Suppressor macrophage (primary cell): Measurements from ENCODE around the gene CFAP119.

Source experiments
- DNase-seq, 4 experiments: peaks; one replicate each; pipeline ENCODE4 v3.0.0-alpha.2; 2020 to 2022

CFAP119 gene

GRCh38 chr16:30738984-30739951 lies 22.6 kb downstream of the CFAP119 start:
- DNase-seq, result no peak

DNA sequence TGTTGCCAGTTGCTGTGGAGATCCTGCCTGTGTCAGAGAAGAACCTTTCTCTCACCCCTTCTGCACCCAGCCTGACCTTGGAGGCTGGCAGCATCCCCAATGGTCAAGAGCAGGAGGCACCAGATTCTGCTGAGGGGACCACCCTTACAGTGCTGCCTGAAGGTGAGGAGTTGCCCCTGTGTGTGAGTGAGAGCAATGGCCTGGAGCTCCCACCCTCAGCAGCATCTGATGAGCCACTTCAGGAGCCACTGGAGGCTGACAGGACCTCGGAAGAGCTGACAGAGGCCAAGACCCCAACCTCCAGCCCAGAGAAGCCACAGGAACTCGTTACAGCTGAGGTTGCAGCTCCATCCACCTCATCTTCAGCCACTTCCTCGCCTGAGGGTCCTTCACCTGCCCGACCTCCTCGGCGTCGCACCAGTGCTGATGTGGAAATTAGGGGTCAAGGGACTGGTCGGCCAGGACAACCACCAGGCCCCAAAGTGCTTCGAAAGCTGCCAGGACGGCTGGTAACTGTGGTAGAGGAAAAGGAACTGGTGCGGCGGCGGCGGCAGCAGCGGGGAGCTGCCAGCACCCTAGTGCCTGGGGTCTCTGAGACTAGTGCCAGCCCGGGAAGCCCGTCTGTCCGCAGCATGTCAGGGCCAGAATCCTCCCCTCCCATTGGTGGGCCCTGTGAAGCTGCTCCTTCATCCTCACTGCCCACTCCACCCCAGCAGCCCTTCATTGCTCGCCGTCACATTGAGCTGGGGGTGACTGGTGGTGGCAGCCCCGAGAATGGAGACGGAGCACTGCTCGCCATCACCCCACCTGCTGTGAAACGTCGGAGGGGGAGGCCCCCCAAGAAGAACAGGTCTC lies 23.8 kb downstream of the CFAP119 start:
- no peak for DNase-seq

DNA sequence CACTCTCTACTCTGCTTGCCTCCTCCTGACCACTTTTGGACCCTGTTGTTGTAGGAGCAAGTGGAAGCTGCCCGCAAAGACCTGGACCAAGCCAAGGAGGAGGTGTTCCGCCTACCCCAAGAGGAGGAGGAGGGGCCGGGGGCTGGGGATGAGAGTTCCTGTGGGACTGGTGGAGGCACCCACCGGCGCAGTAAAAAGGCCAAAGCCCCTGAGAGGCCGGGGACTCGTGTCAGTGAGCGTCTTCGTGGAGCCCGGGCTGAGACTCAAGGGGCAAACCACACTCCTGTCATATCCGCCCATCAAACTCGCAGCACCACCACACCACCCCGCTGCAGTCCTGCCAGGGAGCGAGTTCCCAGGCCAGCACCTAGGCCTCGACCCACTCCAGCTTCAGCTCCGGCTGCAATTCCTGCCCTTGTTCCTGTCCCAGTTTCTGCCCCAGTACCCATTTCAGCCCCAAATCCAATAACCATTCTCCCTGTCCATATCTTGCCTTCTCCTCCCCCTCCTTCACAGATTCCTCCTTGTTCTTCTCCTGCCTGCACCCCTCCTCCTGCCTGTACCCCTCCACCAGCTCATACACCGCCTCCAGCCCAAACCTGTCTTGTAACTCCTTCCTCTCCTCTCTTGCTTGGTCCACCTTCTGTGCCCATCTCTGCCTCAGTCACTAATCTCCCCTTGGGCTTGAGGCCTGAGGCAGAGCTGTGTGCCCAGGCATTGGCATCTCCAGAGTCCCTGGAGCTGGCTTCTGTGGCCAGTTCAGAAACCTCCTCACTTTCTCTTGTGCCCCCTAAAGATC lies 24.7 kb downstream of the CFAP119 start:
- DNase-seq, result no peak

- no peak for DNase-seq
Measured at GRCh38 chr16:30731411-30731810, 30.5 kb downstream of the CFAP119 start.

DNA sequence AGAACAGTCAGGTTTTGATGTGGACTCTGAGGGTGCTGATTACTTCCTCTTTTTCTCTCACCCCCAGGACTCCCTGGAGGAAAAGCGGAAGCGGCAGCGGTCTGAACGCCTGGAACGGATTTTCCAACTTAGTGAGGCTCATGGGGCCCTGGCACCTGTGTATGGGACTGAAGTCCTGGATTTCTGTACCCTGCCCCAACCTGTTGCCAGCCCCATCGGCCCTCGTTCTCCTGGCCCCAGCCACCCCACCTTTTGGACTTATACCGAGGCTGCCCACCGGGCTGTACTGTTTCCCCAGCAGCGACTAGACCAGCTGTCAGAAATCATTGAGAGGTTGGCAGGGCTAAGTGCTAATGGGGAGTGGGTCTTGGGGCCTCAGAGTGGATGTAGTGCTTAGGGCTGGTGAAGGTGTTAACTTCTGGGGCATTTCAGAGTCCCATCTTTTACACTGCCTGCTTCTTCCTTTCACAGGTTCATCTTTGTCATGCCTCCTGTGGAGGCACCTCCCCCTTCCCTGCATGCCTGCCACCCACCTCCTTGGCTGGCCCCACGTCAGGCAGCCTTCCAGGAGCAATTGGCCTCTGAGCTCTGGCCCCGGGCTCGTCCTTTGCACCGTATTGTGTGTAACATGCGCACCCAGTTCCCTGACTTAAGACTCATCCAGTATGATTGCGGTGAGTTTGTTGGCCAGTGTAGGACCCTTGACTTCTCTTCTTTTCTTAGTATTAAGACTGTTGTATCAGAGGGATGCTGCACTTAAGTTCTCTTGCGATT lies 32.8 kb downstream of the CFAP119 start:
- DNase-seq, result peak; percentile 81 to 88 (median 85)

DNA sequence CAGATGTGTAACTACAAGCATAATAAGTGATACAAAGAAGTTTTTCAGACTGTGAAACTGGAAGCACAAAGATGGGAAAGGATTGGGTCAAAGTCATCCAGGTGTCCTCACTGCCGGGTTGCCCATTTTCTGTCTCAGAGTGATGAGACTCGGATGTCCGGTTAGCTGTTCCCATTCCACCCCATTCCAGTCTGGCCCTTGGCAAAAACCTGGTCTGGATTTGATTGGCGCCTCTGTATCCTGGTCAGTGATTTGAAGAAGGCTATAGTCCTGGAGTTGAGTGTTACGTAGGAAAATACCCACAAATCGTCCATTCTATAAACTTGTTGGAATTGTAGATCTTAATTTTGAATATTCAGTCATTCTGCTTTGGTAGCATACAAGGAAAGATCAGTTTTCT lies 33.5 kb downstream of the CFAP119 start:
- no peak for DNase-seq

DNA sequence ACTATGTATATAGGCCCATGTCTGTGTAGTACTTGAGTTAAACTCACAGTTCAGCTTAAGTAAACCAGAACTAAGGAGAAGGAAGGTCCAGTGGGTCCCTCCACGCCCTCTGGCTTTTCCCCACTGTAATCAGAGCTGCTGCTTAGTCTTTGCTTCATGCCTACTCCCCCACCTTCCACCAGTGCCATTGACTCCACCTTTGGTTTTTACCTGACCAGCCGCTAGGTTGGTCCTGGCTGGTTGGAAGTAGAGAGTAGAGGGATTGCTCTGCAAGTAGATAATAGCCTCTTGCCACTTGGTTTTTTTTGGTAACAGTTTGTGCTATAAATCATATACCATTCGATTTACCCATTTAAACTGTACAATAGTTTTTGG lies 36.5 kb downstream of the CFAP119 start:
- no peak for DNase-seq

DNA sequence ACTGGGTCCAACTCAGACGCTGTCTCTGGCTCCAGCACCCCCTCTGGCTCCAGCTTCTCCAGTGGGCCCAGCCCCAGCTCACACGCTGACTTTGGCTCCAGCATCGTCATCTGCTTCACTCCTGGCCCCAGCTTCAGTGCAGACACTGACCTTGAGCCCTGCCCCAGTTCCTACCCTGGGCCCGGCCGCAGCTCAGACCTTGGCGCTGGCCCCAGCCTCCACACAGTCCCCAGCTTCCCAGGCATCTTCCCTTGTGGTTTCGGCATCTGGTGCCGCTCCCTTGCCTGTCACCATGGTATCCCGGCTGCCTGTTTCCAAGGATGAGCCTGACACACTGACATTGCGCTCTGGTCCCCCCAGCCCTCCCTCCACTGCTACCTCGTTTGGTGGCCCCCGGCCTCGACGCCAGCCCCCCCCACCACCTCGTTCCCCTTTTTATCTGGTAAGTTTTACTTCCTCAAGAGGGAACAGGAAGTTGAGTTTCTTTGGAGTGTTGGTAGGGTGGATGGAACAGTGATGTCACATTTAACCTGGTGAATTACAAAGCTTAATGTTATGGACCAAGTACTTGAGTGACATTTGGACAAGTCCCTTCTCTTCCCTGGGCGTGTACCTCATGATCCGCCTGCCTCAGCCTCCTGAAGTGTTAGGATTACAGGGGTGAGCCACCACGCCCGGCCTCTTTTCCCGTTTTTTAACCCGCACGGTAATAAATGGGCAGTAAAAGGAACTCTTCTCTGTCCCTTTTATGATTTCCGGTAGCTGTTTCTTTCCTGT lies 37.0 kb downstream of the CFAP119 start:
- peak; percentile 70 to 90 (median 84) for DNase-seq

DNA sequence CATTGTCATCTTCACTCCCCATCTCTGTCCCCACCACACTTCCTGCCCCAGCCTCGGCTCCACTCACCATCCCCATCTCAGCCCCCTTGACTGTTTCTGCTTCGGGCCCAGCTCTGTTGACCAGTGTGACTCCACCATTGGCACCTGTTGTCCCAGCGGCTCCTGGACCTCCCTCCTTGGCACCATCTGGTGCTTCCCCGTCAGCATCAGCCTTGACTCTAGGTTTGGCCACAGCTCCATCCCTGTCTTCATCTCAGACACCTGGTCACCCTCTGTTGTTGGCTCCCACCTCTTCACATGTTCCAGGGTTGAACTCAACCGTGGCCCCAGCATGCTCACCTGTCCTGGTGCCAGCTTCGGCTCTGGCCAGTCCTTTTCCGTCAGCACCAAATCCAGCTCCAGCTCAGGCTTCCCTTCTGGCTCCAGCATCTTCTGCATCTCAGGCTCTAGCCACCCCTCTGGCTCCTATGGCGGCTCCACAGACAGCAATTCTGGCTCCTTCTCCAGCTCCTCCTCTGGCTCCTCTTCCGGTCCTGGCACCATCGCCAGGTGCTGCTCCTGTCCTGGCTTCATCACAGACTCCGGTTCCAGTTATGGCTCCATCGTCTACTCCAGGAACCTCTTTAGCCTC lies 38.0 kb downstream of the CFAP119 start:
- DNase-seq, result no peak

DNA sequence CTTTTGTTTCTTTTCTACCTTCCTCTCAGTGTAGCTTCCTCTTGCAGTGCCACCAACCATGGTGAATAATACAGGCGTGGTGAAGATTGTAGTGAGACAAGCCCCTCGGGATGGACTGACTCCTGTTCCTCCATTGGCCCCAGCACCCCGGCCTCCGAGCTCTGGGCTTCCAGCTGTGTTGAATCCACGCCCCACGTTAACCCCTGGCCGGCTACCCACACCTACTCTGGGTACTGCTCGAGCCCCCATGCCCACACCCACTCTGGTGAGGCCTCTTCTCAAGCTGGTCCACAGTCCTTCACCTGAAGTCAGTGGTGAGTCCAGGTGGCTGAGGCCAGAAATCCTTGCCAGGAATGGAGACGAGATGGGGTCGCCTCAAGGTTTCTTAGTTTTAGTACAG lies 38.9 kb downstream of the CFAP119 start:
- DNase-seq, result no peak

DNA sequence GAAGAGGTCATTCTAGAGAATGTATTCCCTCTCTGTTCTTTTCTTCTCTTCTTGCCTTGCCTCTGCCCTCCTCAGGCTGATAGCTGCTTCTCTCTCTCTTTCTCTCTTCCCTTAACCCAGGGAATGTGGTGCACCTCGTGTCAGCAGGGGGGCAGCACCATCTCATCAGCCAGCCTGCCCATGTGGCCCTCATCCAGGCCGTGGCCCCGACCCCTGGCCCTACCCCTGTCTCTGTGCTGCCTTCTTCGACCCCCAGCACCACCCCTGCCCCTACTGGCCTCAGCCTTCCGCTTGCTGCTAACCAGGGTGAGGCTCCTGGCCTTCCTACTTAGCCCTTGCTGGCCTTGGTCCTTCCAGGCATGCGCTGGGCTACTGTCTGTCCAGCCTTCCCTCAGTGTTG lies 39.4 kb downstream of the CFAP119 start:
- DNase-seq, result no peak

- no peak for DNase-seq
Measured at GRCh38 chr16:30721606-30722005, 40.3 kb downstream of the CFAP119 start.

DNA sequence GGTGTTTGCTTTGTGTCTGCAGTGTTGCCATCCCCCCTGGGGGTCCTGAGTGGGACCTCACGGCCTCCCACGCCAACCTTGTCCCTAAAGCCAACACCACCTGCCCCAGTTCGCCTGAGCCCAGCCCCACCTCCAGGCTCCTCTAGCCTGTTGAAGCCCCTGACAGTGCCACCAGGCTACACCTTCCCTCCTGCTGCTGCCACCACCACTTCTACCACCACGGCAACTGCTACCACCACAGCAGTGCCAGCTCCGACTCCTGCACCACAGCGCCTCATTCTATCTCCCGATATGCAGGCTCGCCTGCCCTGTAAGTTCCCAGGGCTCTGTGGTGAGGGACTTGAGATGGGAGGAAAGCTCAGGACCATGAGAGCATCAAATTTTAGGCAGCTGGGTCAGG lies 40.7 kb downstream of the CFAP119 start:
- no peak for DNase-seq

- no peak for DNase-seq
Measured at GRCh38 chr16:30720694-30721093, 41.2 kb downstream of the CFAP119 start.

- no peak for DNase-seq
Measured at GRCh38 chr16:30720086-30720485, 41.8 kb downstream of the CFAP119 start.

- peak; percentile 78 to 92 (median 83) for DNase-seq
Measured at GRCh38 chr16:30715750-30716445, 46.0 kb downstream of the CFAP119 start.

DNA sequence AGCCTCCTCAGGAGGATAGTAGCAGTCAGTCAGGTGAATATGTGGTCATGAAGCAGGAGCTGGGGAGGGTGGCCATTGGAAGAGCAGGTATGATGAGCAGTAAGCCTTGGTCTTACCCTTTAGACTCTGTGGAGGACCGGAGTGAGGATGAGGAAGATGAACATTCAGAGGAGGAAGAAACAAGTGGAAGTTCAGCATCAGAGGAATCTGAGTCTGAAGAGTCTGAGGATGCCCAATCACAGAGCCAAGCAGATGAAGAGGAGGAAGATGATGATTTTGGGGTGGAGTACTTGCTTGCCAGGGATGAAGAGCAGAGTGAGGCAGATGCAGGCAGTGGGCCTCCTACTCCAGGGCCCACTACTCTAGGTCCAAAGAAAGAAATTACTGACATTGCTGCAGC lies 50.1 kb downstream of the CFAP119 start:
- no peak for DNase-seq

GRCh38 chr16:30710971-30711370 lies 50.9 kb downstream of the CFAP119 start:
- DNase-seq, result no peak
